Fibroblast of mammary gland (primary cell): ENCODE results near the gene PREX1.

ENCODE experiments used
- DNase-seq: peaks from one replicate; pipeline ENCODE4 v3.0.0-alpha.2; 2010; ENCODE audit warnings: low read depth
- H3K4me3 ChIP-seq: 2 replicates; pipeline ENCODE4 v1.5.1; 2011; ENCODE audit warnings: low read depth, mild to moderate bottlenecking, low read length, moderate library complexity; ENCODE audit not compliant: control insufficient read depth
- TF ChIP-seq, protein P1 (sequence below): conservative IDR thresholded peaks from 2 replicates; pipeline ENCODE4 v1.5.1; 2011; ENCODE audit warnings: low read depth, low read length, inconsistent platforms; ENCODE audit not compliant: control insufficient read depth, insufficient read depth

Gene PREX1

DNA sequence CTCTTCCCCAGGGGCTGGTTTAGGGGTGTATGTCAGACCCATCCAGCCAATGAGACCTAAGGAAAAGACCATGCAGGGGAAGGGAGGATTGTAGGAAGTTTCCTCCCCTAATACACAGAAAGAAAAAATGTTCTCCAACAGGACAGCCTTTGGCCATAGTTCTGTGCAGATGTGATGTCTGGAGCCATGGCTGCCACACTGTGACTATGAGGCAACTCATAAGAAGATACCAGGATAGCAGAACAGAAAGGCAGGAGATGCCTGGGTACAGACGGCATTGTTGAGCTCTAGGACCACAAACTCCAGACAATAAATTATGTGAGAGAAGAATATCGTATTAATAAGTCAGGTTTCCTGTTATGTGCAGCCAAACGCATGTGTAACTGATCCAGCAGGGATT is 156.7 kb downstream of the PREX1 start:
- H3K4me3 ChIP-seq = no peak overlapping the region
- no peak for DNase-seq
- TF ChIP-seq, protein P1, sequence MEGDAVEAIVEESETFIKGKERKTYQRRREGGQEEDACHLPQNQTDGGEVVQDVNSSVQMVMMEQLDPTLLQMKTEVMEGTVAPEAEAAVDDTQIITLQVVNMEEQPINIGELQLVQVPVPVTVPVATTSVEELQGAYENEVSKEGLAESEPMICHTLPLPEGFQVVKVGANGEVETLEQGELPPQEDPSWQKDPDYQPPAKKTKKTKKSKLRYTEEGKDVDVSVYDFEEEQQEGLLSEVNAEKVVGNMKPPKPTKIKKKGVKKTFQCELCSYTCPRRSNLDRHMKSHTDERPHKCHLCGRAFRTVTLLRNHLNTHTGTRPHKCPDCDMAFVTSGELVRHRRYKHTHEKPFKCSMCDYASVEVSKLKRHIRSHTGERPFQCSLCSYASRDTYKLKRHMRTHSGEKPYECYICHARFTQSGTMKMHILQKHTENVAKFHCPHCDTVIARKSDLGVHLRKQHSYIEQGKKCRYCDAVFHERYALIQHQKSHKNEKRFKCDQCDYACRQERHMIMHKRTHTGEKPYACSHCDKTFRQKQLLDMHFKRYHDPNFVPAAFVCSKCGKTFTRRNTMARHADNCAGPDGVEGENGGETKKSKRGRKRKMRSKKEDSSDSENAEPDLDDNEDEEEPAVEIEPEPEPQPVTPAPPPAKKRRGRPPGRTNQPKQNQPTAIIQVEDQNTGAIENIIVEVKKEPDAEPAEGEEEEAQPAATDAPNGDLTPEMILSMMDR = no peak

DNA sequence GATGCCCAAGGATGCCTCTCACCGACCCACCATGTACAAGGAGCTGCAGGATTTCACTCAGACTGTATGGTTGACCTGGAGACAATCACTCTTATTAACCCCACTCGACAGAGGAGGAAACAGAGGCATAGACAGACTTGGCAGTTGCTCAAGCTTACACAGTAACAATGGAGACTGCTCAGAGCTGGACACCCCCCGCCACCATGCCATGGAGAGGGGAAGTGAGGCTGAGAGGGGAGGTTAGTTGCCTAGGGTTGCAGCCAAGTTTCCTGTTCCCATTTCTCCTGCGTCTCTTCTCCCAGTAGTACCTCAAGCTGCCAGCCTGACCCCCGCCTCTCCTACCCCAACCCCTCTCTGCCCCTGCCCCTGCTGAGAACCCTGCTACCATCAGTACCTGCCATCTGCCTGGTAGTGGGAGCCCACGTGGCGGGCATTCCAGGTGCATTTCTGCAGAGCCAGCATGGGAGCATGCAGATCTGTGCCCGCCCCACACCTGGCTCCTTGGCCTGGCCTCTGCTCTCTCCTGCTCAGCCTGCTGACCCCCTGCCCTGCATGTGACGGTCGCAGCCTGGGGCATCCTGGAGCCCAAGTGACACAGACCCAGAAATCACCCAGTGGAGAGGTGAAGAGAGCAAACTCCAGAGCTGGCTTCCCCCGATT is 157.7 kb downstream of the PREX1 start:
- no peak overlapping the region for H3K4me3 ChIP-seq
- DNase-seq = no peak
- TF ChIP-seq, protein P1 = no peak

DNA sequence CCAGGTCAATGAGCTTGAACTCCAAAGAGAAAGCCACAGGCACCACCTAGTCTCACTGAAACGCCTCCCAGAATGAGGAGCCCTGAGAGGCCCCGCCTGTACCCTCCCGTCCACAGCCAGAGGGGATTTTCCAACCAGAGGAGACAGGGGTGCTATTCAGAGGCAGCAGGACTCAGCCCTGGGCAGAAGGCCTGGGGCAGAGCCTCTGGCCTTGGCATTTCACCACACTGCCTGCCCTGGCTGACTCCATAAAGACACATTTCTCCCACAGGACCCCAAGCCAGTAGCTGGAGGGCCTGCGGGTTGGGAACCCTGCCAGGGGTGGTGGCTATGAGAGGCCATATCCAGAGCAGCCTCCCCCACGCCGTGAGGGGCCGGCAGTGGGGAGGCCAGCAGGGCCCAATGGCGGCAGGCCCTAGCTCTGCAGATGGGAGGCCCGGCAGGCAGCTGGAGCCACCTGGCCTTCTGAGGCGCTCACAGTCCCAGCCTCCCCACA is 159.3 kb downstream of the PREX1 start:
- TF ChIP-seq, protein P1 = no peak
- H3K4me3 ChIP-seq = no peak overlapping the region
- no peak for DNase-seq

DNA sequence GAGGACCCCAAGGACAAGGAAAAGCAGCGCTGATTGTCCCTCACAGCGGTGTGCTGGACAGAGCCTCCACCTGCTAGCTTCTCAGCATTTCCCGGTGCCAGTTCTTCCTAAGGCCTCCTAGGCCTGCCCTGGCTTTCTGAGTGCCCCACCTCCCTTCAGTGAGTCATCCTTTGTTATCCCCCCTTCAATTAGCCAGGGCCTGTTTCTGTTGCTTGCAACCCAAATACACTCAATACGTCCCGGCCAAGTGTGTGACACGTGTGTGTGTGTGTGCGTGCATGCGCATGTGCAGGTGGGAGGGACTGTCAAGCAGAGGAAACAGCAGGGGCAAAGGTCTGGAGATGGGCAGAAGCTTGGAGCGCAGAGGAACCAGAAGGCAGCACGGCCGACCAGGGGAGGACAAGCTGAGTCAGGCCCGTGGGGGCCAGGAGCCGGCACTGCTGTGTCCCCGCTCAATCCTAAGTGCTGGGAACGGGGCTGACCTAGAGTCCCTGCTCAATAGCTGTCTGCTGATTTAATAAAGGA is 159.8 kb downstream of the PREX1 start:
- TF ChIP-seq, protein P1 = no peak
- H3K4me3 ChIP-seq = no peak overlapping the region
- no peak for DNase-seq

DNA sequence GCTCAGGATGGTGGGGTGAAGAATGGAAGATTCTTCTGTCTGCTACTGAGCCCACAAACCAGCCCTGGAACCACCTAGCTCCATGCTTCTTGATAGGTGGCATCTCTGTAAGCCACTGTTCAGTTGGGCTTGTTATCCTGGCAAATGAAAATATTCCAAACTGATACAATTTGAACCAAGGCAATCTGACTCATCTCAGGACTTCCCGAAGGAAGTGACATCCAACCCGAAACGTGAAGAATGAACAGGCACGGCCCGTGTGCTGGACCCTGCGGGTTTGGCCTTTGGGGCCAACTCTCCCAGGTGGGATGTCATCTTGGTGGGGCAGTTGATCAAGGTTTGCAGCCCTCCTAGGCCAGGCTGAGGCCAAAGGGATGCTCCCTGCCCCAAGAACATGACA is 160.3 kb downstream of the PREX1 start:
- no peak overlapping the region for H3K4me3 ChIP-seq
- TF ChIP-seq, protein P1 = no peak
- no peak for DNase-seq

DNA sequence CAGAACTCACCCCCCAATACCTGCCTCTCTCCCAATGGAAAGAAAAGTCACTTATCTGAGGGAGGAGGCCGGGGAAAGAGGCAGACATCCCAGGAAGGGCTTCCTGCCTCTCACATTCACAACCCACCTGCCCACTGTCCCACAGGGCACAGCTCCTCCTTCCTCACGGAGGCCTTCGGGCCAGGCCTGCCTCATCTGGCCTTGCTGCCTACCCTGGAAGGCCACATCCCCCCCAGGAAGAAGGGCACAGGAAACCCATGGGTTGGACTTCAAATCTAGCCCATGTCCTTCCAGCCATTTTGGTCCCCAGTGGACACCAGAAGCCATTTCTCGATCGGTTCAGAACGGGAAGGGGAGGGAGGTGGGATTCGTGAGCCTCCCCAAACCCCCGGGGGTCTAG is 162.0 kb downstream of the PREX1 start:
- DNase-seq = no peak
- no peak overlapping the region for H3K4me3 ChIP-seq
- TF ChIP-seq, protein P1 = no peak
